ENCODE data around the gene KCNG2. TPM values are rescaled to one million over a fixed set of nuclear protein-coding genes. Genes with fewer than 3 reads are reported as not detected.

KCNG2 gene
- total and polyA plus RNA-seq, 2 experiments from 2014 or later, result 0.15 TPM; not detected in 1

- no peaks in the 10 kb centered on the region for H3K4me1 ChIP-seq (ENCODE audit: low read depth)
- H3K36me3 ChIP-seq, result no peaks in the 10 kb centered on the region
- H3K27ac ChIP-seq, result no peak overlapping the region
- no peak overlapping the region for H3K4me3 ChIP-seq
- no peak for TF ChIP-seq CTCF (IDR thresholded peaks at IDR 0.05; ENCODE audit: low read depth, low read length)
- no peaks in the 10 kb centered on the region for H3K27me3 ChIP-seq
- DNase-seq (ENCODE audit: low read depth in 1 of 2, low spot score in 1 of 2), result no peak
- no peaks in the 10 kb centered on the region for H3K9me3 ChIP-seq (ENCODE audit: low read depth)
These were observed 70.5 kb downstream of the KCNG2 start for GRCh38 chr18:79868168-79868784.

DNA sequence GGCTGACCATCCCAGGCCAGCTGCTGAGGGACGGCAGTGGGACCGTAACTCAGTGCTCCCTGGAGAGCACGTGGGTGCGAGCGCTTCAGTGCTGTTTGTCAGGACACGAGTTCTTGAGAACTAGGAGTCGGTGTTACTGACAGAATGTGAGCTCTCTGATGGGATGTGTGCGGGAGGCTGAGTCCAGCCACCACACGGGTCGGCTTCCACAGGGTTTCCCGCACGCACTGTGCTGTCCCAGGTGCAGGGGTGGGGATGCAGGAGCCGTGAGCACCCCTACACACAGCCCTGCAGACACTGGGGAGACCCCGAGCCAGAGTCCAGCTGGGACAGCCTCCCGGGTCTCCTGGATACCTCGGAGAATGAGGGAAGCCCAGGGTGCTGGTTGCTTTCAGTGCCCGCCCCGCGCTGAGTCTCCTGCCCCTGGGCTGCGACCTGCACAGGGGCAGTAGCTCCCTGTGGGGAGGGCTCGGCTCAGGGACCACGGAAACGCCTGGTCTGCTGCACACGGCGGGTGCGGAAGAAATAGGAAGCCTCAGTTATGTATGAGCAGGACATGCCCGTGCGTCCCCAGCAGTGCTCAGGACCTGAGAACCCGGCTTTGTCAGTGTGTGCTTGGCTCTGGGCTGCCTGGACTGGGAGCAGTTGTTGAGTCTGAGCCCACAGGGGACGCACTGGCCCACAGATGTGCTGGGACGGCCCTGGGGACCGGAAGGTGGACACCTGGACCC is 71.2 kb downstream of the KCNG2 start:
- no peak for DNase-seq (ENCODE audit: low read depth in 1 of 2, low spot score in 1 of 2)
- Histone ChIP-seq H3K4me3 (no peak overlapping the region), H3K36me3 (no peaks in the 10 kb centered on the region), H3K27me3 (no peaks in the 10 kb centered on the region), H3K27ac (no peak overlapping the region), H3K9me3 (ENCODE audit: low read depth) (no peaks in the 10 kb centered on the region), H3K4me1 (ENCODE audit: low read depth) (no peaks in the 10 kb centered on the region)
- TF ChIP-seq CTCF (IDR thresholded peaks at IDR 0.05; ENCODE audit: low read depth, low read length), result no peak

- Histone ChIP-seq H3K27ac (no peak overlapping the region), H3K9me3 (ENCODE audit: low read depth) (no peaks in the 10 kb centered on the region), H3K4me3 (no peak overlapping the region), H3K36me3 (no peaks in the 10 kb centered on the region), H3K4me1 (ENCODE audit: low read depth) (no peaks in the 10 kb centered on the region), H3K27me3 (no peaks in the 10 kb centered on the region)
- TF ChIP-seq CTCF (IDR thresholded peaks at IDR 0.05; ENCODE audit: low read depth, low read length), result no peak
- DNase-seq (ENCODE audit: low read depth in 1 of 2, low spot score in 1 of 2), result no peak
These were observed 72.0 kb downstream of the KCNG2 start for GRCh38 chr18:79869591-79870300.

- Histone ChIP-seq H3K9me3 (ENCODE audit: low read depth) (no peaks in the 10 kb centered on the region), H3K27ac (no peak overlapping the region), H3K4me3 (no peak overlapping the region), H3K36me3 (no peaks in the 10 kb centered on the region), H3K4me1 (ENCODE audit: low read depth) (no peaks in the 10 kb centered on the region), H3K27me3 (no peaks in the 10 kb centered on the region)
- no peak for DNase-seq (ENCODE audit: low read depth in 1 of 2, low spot score in 1 of 2)
- TF ChIP-seq CTCF (IDR thresholded peaks at IDR 0.05; ENCODE audit: low read depth, low read length), result no peak
These were observed 72.7 kb downstream of the KCNG2 start for GRCh38 chr18:79870301-79871025.

DNA sequence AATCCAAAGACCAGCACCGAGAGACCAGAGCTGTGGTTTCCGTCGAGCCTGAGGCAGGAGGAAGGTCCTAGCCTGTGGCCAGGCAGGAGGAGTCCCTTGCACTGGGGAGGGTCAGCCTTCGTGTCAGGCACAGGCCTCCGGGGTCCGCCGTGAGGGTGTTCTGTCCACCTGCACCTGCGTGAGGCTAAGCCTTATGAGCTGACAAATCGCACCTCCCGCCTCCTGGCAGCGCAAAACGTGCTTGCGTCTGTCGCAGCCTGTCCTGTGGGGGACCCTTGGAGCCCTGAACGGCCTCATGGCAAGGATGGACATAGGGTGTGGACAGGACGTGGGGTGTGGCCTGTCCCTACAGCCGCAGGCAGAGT is 73.3 kb downstream of the KCNG2 start:
- H3K27me3 ChIP-seq, result no peaks in the 10 kb centered on the region
- H3K9me3 ChIP-seq (ENCODE audit: low read depth), result no peaks in the 10 kb centered on the region
- no peaks in the 10 kb centered on the region for H3K4me1 ChIP-seq (ENCODE audit: low read depth)
- H3K27ac ChIP-seq, result no peak overlapping the region
- H3K36me3 ChIP-seq, result no peaks in the 10 kb centered on the region
- no peak overlapping the region for H3K4me3 ChIP-seq
- no peak for TF ChIP-seq CTCF (IDR thresholded peaks at IDR 0.05; ENCODE audit: low read depth, low read length)
- DNase-seq (ENCODE audit: low read depth in 1 of 2, low spot score in 1 of 2), result no peak
